Measurements from ENCODE around the gene CHD6.

CHD6 gene

DNA sequence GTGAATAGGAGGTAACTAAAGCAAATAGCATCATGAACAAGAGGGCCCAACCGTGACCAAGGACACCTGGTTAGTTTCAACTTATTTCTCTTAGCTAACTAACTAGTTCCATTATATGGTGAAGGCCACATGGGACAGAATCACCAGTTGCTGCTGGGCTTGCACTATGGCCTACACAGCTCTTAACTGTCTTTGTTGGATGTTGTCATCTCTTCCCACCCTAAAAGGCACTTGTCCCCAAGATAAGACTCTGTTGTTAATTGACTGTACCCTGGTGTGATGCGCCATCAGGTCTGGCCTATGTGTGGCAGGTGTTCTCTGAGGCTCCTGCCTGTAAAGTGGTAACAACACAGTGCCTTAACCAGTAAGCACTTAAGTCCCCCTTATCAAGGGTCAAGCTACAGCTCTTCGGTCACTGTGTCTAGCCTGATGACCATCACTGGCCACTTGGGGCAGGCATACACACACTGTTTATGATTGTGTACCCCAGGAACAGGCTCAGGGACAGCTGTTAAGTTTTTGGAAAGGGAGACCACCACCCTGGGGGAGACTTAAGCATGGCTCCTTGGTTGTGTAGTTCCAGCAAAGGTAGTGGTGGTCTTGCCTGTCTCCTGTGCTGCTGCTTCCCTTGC, 51.2 kb downstream of the CHD6 start:
- Histone ChIP-seq H3K27ac (ENCODE audit: low read depth, low read length) (no peak overlapping the region), H3K36me3 (ENCODE audit: insufficient read depth, low read length) (no peaks in the 10 kb centered on the region), H3K4me3 (ENCODE audit: low read depth, low read length) (no peak overlapping the region), H3K4me1 (ENCODE audit: control insufficient read depth, insufficient read depth, low read length, unreplicated experiment) (no peaks in the 10 kb centered on the region), H3K79me2 (ENCODE audit: control insufficient read depth, insufficient read depth, low read length, unreplicated experiment) (peaks cover 44% of the 10 kb centered on the region), H3K27me3 (ENCODE audit: insufficient read depth, low read length) (no peaks in the 10 kb centered on the region), H2AFZ (ENCODE audit: low read length, unreplicated experiment) (no peak overlapping the region)

DNA sequence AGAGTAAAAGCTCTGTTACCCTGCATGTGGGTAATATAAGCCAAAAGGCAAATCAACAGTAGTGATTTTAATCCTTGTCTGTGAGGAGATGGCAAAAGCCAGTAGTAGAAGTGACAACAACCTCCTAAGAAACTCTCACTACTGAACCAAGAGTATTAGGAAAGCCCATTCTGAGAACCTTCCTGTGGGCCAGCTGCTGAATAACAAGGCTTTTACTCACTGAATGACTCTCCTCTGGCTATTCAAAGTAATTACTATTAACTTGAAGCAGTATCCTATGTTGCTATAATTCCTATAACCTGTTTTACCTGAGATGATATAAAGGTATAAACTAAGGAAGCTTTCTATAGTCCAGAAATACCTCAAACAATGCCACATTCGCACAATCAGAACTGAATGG, 55.1 kb downstream of the CHD6 start:
- Histone ChIP-seq H3K79me2 (ENCODE audit: control insufficient read depth, insufficient read depth, low read length, unreplicated experiment) (peaks cover 52% of the 10 kb centered on the region), H3K36me3 (ENCODE audit: insufficient read depth, low read length) (no peaks in the 10 kb centered on the region), H3K4me3 (ENCODE audit: low read depth, low read length) (no peak overlapping the region), H2AFZ (ENCODE audit: low read length, unreplicated experiment) (no peak overlapping the region), H3K4me1 (ENCODE audit: control insufficient read depth, insufficient read depth, low read length, unreplicated experiment) (no peaks in the 10 kb centered on the region), H3K27ac (ENCODE audit: low read depth, low read length) (no peak overlapping the region), H3K27me3 (ENCODE audit: insufficient read depth, low read length) (no peaks in the 10 kb centered on the region)

DNA sequence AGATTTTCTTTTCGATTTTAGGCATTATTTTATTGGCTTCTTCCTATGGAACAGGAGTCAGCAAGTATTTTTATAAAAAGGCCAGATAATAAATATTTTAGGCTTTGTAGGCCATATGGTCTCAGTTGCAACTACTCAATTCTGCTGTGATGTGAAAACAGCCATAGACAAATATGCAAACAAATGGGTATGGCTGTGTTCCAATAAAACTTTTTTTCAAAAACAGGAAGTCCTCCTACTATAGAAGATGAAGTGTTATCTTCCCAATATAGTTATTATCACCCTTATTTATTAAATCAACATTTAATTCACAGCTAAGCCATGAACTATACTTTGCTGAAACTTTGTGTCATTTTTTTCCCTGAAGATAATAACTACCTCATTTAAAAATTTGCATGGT, 57.2 kb downstream of the CHD6 start:
- H3K27ac ChIP-seq (ENCODE audit: low read depth, low read length): no peak overlapping the region
- H3K36me3 ChIP-seq (ENCODE audit: insufficient read depth, low read length): no peaks in the 10 kb centered on the region
- H3K79me2 ChIP-seq (ENCODE audit: control insufficient read depth, insufficient read depth, low read length, unreplicated experiment): peaks cover 35% of the 10 kb centered on the region
- H3K4me3 ChIP-seq (ENCODE audit: low read depth, low read length): no peak overlapping the region
- H3K27me3 ChIP-seq (ENCODE audit: insufficient read depth, low read length): no peaks in the 10 kb centered on the region
- no peak overlapping the region for H2AFZ ChIP-seq (ENCODE audit: low read length, unreplicated experiment)
- H3K4me1 ChIP-seq (ENCODE audit: control insufficient read depth, insufficient read depth, low read length, unreplicated experiment): no peaks in the 10 kb centered on the region

DNA sequence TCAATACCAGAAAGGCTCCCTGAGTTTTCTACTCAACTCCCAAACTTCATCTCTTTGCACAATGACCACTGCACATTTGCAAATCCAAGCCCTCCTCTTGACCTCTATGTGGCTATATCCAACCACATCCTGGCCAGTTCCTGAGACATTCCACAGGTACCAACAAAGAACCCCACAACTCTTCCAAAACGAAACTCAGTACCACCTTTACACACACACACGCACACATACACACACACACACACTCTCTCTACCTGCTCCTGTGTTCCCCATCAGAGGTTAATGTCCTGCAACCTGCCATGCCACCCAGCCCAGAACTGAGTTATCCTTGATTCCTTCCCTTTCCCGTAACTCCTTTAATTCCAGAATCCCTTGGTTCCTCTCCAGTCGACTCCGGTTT, 58.5 kb downstream of the CHD6 start:
- Histone ChIP-seq H3K27ac (ENCODE audit: low read depth, low read length) (no peak overlapping the region), H3K79me2 (ENCODE audit: control insufficient read depth, insufficient read depth, low read length, unreplicated experiment) (peaks cover 31% of the 10 kb centered on the region), H3K27me3 (ENCODE audit: insufficient read depth, low read length) (no peaks in the 10 kb centered on the region)

DNA sequence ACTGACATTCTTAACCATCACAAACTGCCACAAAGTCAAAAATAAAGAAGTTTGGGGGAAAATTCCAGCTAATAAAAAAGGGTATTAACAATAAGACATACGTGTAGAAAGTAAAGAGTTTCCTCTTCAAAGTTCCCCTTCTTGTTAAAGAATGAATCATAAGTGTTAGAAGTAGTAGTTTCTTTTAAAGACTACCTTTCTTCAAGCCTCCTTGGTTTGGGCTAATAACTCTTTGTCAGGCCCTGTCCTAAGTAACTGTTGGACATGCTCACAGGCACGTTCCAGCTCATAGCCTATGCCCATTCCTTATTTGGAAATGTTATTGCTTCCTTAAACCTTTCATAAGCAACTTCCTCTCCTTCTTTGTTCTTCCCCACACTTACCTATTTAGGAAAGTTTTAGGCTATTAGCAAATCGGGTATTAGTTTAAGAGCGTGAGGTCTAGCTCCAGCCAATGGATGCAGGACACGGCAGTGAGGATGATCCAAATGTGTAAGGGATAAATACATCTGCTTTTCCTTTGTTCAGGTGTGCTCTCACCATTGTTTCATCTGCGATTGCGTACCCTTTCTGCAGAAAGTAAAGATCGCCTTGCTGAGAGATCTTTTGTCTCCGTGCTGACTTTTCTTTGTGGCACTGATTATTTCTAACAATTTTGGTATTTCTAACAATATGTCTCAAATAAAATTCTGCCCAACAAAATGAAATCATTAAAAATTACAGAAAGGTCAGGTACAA, 64.9 kb downstream of the CHD6 start:
- H3K79me2 ChIP-seq (ENCODE audit: control insufficient read depth, insufficient read depth, low read length, unreplicated experiment): peaks cover 22% of the 10 kb centered on the region
- H3K27ac ChIP-seq (ENCODE audit: low read depth, low read length): no peak overlapping the region
- no peak overlapping the region for H2AFZ ChIP-seq (ENCODE audit: low read length, unreplicated experiment)
- no peak overlapping the region for H3K4me3 ChIP-seq (ENCODE audit: low read depth, low read length)
- H3K27me3 ChIP-seq (ENCODE audit: insufficient read depth, low read length): no peaks in the 10 kb centered on the region
- H3K36me3 ChIP-seq (ENCODE audit: insufficient read depth, low read length): no peaks in the 10 kb centered on the region
- H3K4me1 ChIP-seq (ENCODE audit: control insufficient read depth, insufficient read depth, low read length, unreplicated experiment): no peaks in the 10 kb centered on the region

More for the DNA sequence above, 58.5 kb downstream of the CHD6 start:
- no peaks in the 10 kb centered on the region for H3K4me1 ChIP-seq (ENCODE audit: control insufficient read depth, insufficient read depth, low read length, unreplicated experiment)
- H3K4me3 ChIP-seq (ENCODE audit: low read depth, low read length): no peak overlapping the region
- no peak overlapping the region for H2AFZ ChIP-seq (ENCODE audit: low read length, unreplicated experiment)
- H3K36me3 ChIP-seq (ENCODE audit: insufficient read depth, low read length): no peaks in the 10 kb centered on the region

DNA sequence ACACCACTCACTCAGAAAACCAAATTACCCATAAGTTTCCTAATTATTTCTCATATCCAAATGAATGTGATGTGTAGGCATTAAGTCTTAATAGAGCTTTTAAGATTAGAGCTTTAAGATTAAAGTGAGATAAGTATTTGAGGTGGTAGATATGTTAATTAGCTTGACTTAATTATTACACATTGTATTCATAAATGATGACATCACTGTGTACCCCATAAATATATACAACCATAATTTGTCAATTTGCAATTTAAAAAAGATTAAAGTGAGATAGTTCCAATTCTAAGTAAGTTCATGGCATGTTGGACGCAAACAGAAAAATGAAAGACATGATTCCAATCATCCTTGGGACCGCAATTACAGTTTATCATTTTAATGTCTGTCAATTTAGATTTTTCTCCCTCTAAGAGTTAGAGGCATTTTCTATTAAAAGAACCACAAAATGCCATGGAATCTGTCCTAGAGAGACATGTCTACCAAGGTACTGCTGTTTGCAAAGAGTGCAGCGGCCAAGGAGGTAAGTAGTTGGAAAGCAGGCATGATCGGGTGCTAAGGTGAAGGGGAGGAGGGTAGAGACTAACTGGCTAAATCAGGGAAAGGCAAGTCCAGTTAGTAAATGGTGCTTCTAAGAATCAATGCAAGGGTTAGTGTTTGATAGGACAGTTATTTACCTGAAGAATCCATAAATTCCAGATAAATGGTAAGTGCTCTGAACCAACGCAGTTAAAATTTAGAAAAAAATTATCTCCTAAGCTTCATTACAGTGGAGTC, 65.7 kb downstream of the CHD6 start:
- no peaks in the 10 kb centered on the region for H3K27me3 ChIP-seq (ENCODE audit: insufficient read depth, low read length)
- H3K4me3 ChIP-seq (ENCODE audit: low read depth, low read length): no peak overlapping the region
- peaks cover 22% of the 10 kb centered on the region for H3K79me2 ChIP-seq (ENCODE audit: control insufficient read depth, insufficient read depth, low read length, unreplicated experiment)
- H3K4me1 ChIP-seq (ENCODE audit: control insufficient read depth, insufficient read depth, low read length, unreplicated experiment): no peaks in the 10 kb centered on the region
- no peak overlapping the region for H2AFZ ChIP-seq (ENCODE audit: low read length, unreplicated experiment)
- no peaks in the 10 kb centered on the region for H3K36me3 ChIP-seq (ENCODE audit: insufficient read depth, low read length)
- no peak overlapping the region for H3K27ac ChIP-seq (ENCODE audit: low read depth, low read length)

DNA sequence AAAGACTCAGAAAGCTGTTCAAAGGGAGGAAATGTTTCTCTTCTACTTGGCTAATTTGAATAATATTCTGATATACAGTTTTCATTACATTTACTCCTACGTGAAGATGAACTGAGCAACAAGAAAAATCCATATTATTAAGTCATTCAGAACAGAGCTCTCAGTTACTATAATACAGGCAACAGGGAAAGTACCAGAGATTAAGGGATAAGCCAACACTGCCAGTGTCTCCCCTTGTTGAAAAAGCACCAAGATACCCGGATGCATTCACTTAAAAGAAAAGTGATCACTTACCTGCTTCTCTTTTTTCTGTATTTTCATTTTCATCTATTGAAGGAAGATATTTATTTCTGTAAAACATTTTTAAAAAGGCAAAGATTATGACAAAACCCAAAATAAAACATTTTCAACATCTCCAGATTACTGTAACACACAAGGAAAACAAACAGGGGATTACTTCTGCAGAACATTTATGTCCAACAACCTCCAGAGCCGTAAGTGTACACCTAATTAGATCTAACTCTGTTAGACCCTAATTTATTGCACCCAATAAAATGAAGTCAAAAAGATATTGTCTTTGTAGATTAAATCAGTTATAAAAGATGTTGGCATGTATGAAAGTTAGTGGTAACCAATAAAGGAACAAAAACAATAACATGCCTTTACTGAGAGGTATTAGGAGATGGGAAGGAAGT, 67.0 kb downstream of the CHD6 start:
- H3K79me2 ChIP-seq (ENCODE audit: control insufficient read depth, insufficient read depth, low read length, unreplicated experiment): peaks cover 22% of the 10 kb centered on the region
- no peaks in the 10 kb centered on the region for H3K4me1 ChIP-seq (ENCODE audit: control insufficient read depth, insufficient read depth, low read length, unreplicated experiment)
- no peaks in the 10 kb centered on the region for H3K36me3 ChIP-seq (ENCODE audit: insufficient read depth, low read length)
- H3K27me3 ChIP-seq (ENCODE audit: insufficient read depth, low read length): no peaks in the 10 kb centered on the region
- H2AFZ ChIP-seq (ENCODE audit: low read length, unreplicated experiment): no peak overlapping the region
- H3K4me3 ChIP-seq (ENCODE audit: low read depth, low read length): no peak overlapping the region
- H3K27ac ChIP-seq (ENCODE audit: low read depth, low read length): no peak overlapping the region

DNA sequence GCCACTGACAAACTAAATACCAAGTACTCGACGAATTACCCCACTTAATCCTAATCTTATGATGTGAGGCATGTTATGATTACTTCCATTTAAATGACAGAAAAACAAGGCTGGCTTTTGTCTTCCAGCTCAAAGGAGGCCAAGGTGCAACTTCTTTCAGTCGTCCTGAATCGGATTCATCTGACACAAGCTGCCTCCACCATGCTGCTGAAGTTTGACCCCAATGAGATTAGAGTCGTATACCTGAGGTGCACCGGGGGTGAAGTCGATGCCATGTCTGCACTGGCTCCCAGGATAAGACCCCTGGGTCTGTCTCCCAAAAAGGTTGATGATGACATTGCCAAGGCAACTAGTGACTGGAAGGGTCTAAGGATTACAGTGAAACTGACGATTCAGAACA, 71.0 kb downstream of the CHD6 start:
- Histone ChIP-seq H3K27ac (ENCODE audit: low read depth, low read length) (no peak overlapping the region), H3K4me3 (ENCODE audit: low read depth, low read length) (no peak overlapping the region), H2AFZ (ENCODE audit: low read length, unreplicated experiment) (no peak overlapping the region), H3K27me3 (ENCODE audit: insufficient read depth, low read length) (no peaks in the 10 kb centered on the region), H3K36me3 (ENCODE audit: insufficient read depth, low read length) (no peaks in the 10 kb centered on the region), H3K79me2 (ENCODE audit: control insufficient read depth, insufficient read depth, low read length, unreplicated experiment) (peaks cover 18% of the 10 kb centered on the region), H3K4me1 (ENCODE audit: control insufficient read depth, insufficient read depth, low read length, unreplicated experiment) (no peaks in the 10 kb centered on the region)

DNA sequence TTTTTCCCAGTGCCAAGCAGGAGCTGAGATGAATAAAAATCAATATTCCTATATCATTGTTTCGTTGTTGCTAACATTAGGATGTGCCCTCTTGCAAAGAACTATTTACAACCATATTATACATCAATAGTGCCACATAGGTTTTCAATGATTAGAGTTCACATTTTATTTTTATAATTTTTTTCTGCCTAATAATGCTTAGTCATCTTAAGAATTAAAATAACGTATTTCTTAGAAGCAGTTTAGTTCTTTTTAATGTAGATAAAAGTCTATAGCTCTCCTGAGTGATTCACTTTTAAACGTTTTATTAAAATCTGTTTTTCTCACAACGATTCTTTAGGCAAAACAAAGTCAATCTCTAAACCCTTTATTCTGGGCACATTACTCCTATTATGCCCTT, 71.6 kb downstream of the CHD6 start:
- Histone ChIP-seq H3K4me1 (ENCODE audit: control insufficient read depth, insufficient read depth, low read length, unreplicated experiment) (no peaks in the 10 kb centered on the region), H3K27me3 (ENCODE audit: insufficient read depth, low read length) (no peaks in the 10 kb centered on the region), H2AFZ (ENCODE audit: low read length, unreplicated experiment) (no peak overlapping the region), H3K36me3 (ENCODE audit: insufficient read depth, low read length) (no peaks in the 10 kb centered on the region), H3K27ac (ENCODE audit: low read depth, low read length) (no peak overlapping the region), H3K79me2 (ENCODE audit: control insufficient read depth, insufficient read depth, low read length, unreplicated experiment) (peaks cover 13% of the 10 kb centered on the region), H3K4me3 (ENCODE audit: low read depth, low read length) (no peak overlapping the region)

DNA sequence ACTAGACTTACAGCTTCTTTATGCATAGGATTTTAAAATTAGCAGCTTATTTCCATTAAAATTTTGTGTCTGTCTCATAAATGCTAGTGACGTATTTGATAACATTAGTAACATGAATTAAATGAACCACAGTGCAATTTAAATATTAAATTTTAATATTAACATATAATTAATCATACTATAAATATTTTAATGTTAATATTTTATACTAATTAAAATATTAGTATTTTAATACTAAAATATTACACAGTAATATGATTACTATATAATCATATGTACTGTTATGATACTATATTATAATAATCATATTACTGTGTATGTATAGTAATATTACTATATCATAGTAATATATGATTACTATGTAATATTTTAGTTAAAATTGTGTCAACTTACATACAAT, 73.7 kb downstream of the CHD6 start:
- Histone ChIP-seq H3K4me1 (ENCODE audit: control insufficient read depth, insufficient read depth, low read length, unreplicated experiment) (no peaks in the 10 kb centered on the region), H2AFZ (ENCODE audit: low read length, unreplicated experiment) (no peak overlapping the region), H3K27ac (ENCODE audit: low read depth, low read length) (no peak overlapping the region), H3K36me3 (ENCODE audit: insufficient read depth, low read length) (no peaks in the 10 kb centered on the region), H3K27me3 (ENCODE audit: insufficient read depth, low read length) (no peaks in the 10 kb centered on the region), H3K4me3 (ENCODE audit: low read depth, low read length) (no peak overlapping the region), H3K79me2 (ENCODE audit: control insufficient read depth, insufficient read depth, low read length, unreplicated experiment) (peaks cover 3% of the 10 kb centered on the region)

Data from ACC112 (cell line).